GM03348 (cell line): ENCODE results near the gene SLC13A5.
"Not testable (repeated sequence)": the region's sequence is repeated elsewhere in the genome, so short reads cannot be mapped to it uniquely, and the experiment has no call there.

Source experiments
- DNase-seq: peaks from one replicate; pipeline ENCODE4 v3.0.0; 2012; ENCODE audit warnings: low spot score

Gene SLC13A5

DNA sequence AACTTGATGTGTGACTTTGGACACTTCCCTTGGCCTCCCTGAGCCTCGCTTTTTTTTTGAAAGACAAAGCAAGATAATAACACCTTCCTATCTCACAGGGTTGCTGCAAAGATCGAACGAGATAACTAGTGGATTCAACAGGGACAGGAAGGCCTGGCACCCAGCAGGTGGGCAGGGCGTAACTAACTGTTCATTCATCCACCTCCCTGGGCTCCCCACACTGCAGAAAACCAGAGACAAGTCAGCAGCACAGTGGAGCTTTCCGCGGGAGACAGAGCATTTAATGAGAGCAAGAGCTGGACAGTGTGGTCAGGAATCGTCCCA is 28.7 kb downstream of the SLC13A5 start:
- no peak for DNase-seq

DNA sequence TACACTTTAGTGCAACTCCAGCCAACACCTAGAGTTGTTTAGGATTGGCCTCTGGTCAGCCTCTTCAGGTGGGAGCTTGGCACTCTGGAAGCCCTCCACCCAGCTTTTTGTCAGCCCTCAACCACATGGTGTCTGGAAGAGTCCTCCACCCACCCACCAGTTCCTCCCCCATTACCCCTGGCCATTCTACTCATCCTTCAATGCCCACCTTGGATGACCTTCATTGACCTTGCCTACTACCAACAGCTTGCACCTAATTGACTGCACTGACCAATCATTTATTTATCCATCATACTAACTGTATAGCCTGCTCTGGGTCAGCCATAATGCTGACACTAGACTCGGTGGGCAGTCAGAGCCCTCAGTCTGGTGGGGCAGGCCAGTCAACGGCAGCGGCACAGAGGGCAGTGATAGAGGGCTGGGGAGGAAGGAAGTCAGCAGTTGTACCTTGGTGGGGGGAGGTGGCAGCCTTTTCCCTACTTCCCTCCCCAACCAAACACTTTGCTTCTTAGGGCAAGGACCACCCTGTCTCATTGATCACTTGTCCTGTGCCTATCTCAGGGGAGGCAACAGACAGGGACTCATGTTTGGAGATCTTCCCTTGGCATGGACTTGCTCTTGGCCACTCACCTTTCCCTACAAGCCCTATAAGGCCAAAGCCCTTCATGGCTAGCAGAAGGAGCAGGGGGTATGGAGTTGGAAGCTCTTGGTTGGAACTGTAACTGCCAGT is 29.3 kb downstream of the SLC13A5 start:
- DNase-seq = no peak

DNA sequence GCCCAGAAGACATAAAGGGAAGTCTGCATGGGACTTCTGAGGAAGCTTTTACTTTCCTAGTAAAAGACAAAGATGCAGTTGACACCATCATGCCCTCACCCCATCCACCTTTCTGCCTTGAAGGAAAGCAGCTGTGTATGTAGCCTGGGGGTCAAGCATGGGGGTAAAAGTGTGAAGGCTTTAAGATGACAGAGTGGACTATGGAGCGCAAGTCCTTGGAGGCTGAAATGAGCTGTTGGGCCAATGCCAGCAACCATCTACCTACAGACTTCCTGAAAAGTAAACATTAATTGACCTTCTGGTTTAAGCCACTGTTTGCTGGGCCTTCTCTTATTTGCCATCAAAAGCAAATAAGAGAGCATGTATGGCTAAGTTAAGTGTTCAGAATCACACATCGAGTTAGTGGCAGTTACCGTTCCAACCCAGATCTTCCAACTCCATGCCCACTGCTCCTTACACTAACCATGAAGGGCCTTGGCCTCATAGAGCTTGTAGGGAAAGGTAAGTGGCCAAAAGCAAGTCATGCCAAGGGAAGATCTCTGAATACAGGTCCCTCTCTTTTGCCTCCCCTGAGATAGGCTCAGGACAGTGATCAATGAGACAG is 30.0 kb downstream of the SLC13A5 start:
- DNase-seq = no peak

DNA sequence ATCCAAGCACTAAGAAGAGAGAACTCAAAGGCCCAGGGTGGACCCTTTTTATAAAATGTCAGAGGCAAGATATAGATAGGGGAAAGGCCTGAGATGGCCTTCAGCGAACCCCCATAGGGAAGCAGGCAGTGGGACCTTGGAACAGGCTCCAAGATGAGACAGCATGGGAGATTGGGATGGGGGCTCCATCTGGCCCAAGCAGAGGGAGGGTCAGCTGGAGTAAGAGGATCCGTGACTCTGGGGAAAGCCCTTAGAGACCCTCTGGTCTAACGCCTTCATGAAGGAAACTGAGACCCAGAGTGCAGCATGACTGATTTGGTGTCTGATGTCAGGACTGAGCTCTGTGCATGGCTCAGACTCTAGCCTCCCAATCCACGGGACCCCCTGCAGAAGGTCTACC is 30.8 kb downstream of the SLC13A5 start:
- no peak for DNase-seq

DNA sequence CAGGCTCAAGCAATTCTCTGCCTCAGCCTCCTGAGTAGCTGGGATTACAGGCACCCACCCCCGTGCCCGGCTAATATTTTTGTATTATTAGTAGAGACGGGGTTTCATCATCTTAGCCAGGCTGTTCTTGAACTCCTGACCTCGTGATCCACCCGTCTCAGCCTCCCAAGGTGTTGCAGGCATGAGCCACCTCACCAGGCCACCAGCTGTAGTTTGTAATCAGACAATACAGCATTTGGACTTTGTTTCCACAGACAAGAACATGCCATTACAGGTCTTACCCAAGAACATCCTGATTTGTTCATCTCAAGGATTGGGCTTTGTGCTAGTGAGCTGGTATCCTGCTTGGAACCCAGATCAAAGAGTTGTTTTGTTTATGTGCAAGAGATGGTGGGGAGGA is 31.5 kb downstream of the SLC13A5 start:
- DNase-seq = no peak

DNA sequence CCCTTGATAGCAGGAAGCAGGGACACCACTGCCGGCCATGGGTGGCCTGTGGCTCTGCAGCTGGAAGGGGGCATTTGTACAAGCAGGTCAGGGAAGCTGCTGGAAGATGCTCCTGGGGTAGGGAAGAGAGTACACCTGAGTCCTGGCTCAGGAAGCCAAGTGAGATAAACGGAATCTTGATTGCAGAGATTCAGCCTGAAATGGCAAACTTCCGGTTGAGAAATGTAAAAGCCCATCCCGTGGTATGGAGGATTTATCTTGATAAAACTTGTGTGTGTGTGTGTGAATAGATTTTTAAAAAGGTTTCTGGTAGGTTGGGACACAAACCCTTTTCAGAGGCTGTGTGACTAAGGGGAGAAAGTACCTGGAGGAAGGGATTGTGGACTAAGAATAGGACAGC is 32.0 kb downstream of the SLC13A5 start:
- DNase-seq = no peak

DNA sequence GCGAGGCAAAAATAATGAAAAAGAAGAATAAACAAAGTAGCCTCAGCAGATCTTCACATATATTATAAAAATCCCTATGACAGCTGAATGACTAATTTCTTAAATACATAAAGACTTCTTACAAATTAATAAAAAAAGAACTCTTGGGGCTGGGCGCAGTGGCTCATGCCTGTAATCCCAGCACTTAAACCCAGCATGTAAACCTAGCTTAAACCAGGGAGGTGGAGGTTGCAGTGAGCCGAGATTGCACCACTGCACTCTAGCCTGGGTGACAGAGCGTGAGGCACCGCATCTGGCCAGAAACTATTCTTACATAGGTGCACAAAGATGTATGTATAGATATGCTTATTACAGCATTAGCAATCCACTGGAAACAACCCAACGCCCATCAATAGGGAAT is 33.9 kb downstream of the SLC13A5 start:
- no peak for DNase-seq

DNA sequence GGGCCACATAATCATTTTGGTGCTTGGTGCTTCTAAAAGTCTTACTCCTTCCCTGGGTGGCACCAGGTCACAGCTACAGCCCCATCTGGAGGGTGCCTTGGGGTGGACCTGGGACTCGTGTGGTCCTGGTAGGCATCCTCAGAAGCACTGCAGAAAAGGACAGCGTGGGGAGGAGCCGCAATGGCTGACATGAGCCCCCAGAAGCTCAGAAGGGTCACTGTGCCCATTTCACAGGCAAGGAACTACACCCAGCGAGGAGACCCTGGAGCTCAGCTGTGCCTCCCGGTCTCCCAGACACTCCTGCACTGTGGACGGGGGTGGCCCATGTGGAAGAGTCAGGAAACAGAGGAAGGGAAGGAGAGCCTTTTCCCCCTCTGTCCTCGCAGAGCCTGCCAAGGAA is 35.2 kb downstream of the SLC13A5 start:
- no peak for DNase-seq

DNA sequence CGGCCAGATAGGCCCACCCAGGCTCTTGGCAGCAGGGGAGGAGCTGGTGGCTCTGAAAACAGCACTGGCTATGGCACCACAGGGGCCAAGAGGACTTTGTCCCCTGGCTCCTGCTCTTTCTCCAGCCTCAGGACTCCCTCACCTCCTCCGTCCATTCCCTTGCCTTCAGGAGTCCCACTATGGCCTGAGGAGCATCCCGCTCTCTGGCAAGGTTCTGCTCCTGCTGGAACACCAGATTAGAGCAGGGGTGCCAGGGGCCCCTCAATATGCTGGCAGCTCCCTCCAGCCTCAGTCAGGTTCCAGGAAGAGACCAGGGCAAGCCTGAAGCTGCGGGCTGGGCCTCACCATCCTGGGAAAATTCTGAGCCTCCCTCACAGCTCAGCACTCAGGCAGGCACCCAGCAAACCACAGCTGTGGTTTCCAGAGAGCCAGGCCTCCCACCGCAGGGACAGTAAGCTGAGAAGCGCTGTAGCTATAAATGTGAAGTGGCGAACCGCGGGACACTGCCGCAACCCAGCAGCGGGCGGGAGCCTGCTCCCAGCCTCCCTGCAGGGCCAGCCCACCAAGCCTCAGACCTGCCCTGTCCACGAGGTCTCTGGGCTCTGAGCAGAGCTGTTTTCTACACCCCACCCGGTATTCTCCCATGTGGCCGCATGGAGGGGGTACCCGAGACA is 35.9 kb downstream of the SLC13A5 start:
- no peak for DNase-seq

DNA sequence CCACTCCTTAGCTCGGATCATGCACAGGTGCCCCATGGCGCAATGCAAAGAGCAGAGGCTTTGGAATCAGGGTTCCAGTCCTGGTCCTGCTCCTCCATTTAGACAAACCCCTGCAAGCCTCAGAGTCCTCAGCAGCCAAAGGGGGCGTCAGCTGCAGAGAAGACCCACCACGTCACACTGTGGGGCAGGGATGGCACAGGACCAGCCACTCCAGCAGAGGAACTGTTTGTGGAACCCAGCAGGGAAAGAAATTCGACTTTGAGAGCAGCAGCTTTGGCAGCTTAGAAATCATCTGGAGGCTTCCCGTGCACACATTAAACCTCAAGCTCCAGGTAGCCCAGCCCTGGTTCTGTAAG is 36.4 kb downstream of the SLC13A5 start:
- no peak for DNase-seq

DNA sequence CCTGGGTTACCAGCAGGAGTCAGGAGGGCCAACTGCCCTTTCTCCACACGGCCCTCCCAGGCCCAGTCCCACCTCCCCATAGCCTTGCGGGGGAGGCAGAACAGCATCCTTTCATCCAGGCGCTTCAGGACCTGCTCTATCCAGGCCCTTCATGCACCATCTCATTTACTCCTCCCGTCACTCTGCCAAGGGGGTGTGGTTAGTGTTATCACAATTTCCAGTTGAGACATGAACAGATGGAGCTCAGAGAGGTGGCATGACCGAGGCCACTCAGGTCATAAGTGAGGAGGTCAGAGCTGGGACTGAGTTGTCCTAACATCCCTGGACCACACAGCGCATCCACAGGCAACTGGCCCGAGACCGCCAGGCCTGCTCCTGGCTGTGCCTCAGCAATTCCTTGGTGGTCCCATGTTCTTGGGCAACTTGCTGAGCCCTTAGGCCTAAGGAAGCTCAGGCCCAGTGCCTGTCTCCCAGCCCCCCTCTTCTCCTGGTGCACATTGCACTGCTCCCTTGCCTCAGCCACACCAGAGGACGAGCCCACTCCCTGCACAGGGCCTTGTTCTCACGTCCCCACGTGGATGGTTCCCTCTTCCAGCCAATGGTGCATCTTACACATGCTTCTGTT is 37.9 kb downstream of the SLC13A5 start:
- DNase-seq = no peak

DNA sequence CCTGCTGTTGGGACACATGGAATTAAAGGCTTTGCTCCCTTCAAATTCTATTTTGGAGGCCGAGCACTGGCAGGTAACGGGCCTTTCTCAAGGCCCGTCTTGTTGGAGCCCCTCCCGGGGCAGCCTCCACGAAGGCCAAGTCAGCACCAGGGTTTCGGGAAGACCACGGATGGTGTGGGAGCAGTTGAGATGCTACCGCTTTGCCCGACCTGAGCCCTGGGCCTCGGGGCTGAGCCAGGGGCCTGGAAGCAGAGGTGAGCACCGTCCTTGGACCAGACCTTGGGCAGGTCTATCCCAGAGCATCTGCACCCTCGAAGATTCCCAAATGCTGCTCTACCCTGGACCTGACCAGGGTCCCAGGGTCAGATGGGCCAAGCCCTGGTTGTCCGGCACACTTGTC is 38.6 kb downstream of the SLC13A5 start:
- DNase-seq = no peak

DNA sequence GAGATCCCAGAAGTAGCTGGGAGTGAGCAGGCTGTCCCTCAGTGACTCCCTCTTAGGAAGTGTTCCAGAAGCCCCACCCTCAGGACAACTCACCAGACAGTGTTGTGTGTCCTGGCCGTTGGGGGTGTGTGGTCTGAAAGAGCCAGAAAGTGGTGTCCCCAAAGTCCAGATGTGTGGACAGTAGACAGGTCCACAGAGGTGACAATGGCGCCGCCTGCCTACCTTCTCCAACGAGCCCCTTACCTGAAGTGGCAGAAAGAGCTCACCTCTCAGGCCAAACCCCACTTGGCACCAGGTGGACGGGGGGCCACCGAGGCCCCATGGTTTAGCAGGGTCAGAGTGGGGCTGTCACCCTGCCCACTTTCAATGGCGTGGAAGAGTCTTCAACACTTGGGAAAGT is 41.7 kb downstream of the SLC13A5 start:
- DNase-seq = no peak

DNA sequence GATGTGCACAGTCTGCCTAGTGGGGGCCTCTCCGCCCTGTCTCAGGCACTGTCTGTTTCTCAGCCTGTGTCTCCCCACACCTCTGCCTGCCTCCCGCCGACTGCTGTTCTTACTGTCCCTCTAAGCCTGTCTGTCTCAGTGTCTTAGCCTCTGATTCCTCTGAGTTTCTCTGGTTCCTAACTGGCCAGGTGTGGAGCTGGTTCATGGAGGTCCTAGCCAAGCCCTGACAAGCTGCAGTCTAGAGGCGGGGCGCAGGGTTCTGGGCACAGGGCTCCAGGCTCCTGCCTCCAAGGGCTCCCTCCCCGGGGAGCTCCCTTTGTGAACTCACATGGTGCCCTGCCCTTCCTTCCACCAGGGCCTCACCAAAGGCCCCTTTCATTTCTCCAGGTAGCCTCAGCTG is 42.2 kb downstream of the SLC13A5 start:
- no peak for DNase-seq

DNA sequence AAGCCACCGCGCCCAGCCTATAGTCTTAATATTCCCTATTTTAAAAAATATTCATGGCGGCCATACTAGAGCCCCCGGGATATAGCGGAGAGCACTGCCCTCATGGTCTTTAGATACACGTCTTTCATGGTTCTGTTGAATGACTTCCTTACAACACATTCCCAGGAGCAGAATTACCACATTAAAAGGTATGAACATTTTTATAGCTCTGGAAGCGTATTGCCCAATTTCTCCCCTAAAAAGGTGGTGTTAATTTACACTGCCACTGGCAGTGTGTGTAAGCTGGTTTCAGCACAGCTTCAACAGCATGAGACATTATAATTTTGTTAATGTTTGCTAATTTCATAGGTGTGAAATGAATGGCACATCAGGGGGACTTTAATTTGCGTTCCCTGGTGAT is 42.6 kb downstream of the SLC13A5 start:
- DNase-seq = no peak

DNA sequence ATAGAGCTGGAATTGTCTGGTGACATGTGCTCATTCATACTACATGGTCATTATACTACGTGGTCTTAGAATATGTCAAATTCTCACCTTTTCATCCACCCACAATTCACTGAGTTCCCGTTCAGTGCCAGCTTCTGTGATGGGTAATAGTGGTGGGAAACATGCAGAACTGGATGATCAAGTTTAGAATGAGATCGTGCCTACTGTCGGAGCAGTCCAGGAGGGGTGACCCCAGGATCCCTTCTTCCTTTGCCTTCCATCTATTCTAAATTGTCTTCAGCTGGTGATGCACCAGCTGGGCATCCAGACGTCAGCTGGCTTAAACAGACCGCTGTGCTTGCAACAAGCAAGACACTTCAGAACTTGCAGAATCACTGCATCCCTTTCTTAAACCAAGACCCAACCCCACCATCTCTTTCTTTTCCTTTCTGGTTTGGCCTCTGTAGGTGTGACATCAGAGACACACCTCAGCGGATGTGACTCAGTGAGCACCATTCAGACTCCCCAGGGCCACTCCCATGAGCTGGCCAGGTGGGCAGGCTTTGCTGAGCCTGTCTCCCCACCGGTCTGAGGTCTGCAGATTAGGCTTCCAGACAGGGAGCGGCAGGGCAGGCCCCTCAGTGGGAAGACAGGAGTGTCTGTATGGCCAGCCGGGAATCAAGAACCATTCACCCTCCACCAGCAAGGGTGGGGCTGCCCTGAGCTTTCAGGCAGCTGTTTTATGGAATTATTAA is 43.5 kb downstream of the SLC13A5 start:
- DNase-seq = no peak

DNA sequence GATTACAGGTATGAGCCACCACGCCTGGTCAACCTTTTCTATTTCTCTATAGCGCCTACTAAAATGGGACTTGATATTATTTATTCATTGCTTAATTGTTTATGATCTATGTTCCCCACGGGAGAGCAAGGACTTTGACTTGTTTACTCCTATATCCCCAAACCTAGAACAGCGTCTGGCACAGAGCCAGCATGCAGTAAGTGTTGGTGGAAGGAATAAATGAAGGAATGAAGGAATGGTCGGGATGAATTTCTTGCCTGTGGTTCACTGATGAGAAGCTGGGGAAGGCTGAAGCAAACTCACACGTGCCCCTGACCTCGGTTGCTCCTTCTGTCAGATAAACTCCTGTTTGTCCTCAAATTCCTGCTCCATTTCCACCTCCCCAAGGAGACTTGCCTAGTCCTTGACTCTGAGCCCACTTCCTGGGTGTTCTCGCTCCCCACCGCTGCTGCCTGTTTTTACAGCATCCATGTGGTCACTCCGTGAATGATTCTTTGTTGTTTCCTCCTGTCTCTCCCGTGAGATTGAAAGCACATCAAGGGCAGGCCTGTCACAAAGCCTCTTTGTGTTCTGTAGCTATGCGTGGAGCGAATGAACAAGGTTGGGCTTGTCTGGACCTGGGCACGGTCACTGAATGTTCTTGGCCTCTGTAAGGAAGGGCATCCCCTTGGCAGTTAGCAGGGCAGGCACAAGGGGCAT is 44.3 kb downstream of the SLC13A5 start:
- no peak for DNase-seq

DNA sequence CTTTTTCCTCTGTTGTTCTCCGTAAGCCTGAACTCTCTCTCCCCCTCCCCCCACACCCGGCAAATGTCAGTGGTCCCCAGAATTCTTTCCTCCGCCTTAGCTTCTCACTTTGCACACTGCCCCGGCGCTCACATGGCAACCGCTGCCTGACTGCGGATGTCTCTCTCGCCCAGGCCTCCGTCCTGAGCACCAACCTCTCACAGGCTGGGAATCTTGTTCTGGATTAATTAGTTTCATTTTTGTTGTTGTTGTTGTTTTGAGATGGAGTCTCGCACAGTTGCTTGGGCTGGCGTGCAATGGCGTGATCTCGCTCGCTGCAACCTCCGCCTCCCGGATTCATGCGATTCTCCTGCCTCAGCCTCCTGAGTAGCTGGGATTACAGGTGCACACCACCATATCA is 45.0 kb downstream of the SLC13A5 start:
- DNase-seq = no peak

DNA sequence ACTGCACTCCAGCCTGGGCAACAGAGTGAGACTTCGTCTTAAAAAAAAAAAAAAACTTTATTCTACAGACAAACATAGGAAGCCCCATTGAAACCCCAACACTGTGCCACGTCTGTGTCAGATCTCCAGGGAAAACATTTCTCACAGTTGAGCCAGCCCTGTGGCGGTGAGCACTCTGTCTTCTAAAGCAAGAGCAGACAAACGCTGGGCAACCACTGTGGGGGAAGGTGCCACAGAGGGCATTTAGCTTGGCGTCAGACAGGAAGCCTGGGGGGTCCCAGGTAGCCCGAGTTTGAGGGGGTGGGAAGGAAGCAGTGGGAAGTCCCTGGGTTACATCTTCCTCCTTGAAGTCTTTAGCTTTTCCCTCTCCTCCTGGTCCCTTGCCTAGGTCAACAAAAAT is 45.7 kb downstream of the SLC13A5 start:
- no peak for DNase-seq

DNA sequence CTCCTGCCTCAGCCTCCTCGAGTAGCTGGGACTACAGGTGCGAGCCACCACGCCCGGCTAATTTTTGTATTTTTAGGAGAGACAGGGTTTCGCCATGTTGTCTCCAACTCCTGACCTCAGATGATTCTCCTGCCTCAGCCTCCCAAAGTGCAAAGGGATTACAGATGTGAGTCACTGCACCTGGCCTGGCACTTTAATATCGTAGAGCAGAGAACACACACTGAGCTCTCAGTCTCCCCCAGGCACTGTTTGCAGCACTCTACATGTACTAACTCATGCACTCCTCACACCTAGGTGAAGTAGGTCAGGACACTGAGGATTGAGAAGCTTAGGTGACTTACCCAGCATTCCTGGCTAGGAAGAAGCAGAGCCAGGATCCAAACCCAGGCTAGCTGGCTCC is 46.6 kb downstream of the SLC13A5 start:
- DNase-seq = peak; percentile 1

DNA sequence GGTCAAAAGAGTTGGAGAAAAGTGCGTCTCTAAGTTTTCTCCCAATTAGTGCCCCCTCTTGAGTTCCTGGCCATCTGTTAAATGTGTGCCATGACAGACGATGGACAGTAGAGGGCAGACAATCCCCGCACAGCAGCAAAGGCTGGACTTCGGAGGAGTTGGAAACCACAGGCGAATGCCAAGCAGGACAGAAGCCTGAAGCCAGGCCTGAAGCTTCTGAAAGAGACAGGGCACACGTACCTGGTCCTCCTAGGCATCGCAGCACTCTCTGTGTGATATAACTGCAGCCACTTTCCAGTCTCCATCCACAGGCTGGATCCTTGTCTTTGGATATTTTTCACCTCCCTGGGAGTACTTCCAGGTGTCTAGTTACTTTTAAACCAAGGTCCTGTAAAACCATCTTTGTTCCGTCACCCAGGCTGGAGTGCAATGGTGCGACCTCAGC is 47.1 kb downstream of the SLC13A5 start:
- DNase-seq = peak; percentile 89

DNA sequence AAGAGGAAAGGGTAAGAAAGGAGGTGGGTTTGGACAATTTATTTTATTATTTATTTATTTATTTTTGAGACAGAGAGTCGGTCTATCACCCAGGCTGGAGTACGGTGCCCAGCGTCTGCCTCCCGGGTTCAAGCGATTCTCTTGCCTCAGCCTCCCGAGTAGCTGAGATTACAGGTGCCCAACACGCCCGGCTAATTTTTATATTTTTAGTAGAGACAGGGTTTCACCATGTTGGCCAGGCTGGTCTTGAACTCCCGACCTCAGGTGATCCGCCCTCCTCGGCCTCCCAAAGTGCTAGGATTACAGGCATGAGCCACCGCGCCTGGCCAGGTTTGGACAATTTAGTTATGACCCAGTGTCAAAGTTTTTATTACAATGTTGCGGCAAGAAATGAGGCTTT is 50.0 kb downstream of the SLC13A5 start:
- not testable (repeated sequence) for DNase-seq
